K562 (cell line): ENCODE results near the gene SCPEP1. TPM values are rescaled to one million over a fixed set of nuclear protein-coding genes. Genes with fewer than 3 reads are reported as not detected.
A peak's percentile ranks its signal among the peaks of the same experiment; 100 is the strongest.
"Not testable (repeated sequence)": the region's sequence is repeated elsewhere in the genome, so short reads cannot be mapped to it uniquely, and the experiment has no call there.

ENCODE experiments used
- ATAC-seq: fragments of 200-7000 bp; cut with Tn5 transposase; 3 replicates; pipeline ENCODE4 v1.9.1; 2020; ENCODE audit warnings: moderate library complexity
- BruUV-seq: library from RNA; stranded (reverse); fragments of 400-500 nt; replicated peaks from 2 replicates; lab custom pipeline; 2021; lab: Mats Ljungman, UMichigan
- CTCF ChIA-PET: fragments of 300-600 bp; formaldehyde crosslinking; extraction: SDS; loops from one replicate; lab custom pipeline; 2021; ENCODE audit warnings: low intra/inter-chr PET ratio; lab: Yijun Ruan, JAX
- POLR2A ChIA-PET: fragments of 300-600, 350-650 bp; sonication (Branson Sonifier 250); formaldehyde crosslinking; extraction: SDS; loops from one replicate; lab custom pipeline; 2021; ENCODE audit warnings: antibody characterized with exemption, inconsistent platforms; lab: Yijun Ruan, JAX
- DNase-seq, 4 experiments: peaks; one replicate each; pipeline versions ENCODE4 v3.0.0 to v3.0.0-alpha.2; 2011 to 2018; ENCODE audit warnings: low spot score in 3 of 4, mixed read lengths in 3 of 4; ENCODE audit errors: extremely low read depth in 1 of 4
- FAIRE-seq: peaks from 2 replicates; lab custom pipeline; 2011; peaks lifted over from hg19 to GRCh38; lab: Jason Lieb, UNC
- H2AFZ ChIP-seq: 2 replicates; pipeline ENCODE4 v1.6.0; 2011; ENCODE audit warnings: low read depth, low read length, control low read depth, inconsistent platforms
- H3K27ac ChIP-seq: fragments of 200-600 bp; 3 replicates; pipeline ENCODE4 v1.8.0; 2011; ENCODE audit warnings: low read depth, mild to moderate bottlenecking, control low read depth, inconsistent platforms, low read length, moderate library complexity, mixed read lengths; ENCODE audit errors: extremely low read depth
- H3K27me3 ChIP-seq, 2 experiments: fragments of 300-600 bp in 1 of 2; 2 replicates in 1 of 2; 3 replicates in 1 of 2; pipeline versions ENCODE4 v1.6.0 to v1.8.0; 2011; ENCODE audit warnings: inconsistent platforms in 2 of 2, low read length in 2 of 2, mild to moderate bottlenecking in 1 of 2, mixed read lengths in 1 of 2, moderate library complexity in 1 of 2; ENCODE audit not compliant: control insufficient read depth in 2 of 2, insufficient read depth in 2 of 2
- H3K36me3 ChIP-seq: fragments of 300-600 bp; 3 replicates; pipeline ENCODE4 v1.8.0; 2011; ENCODE audit warnings: mild to moderate bottlenecking, low read length, inconsistent platforms; ENCODE audit not compliant: control insufficient read depth, insufficient read depth
- H3K4me1 ChIP-seq, 2 experiments: fragments of 200-600 bp in 1 of 2; replicated peaks in 1 of 2; 2 replicates in 1 of 2; 3 replicates in 1 of 2; pipeline versions ENCODE4 v1.5.1 to v1.8.0; 2011; ENCODE audit warnings: inconsistent platforms in 2 of 2, low read length in 2 of 2, mild to moderate bottlenecking in 1 of 2, mixed read lengths in 1 of 2, moderate library complexity in 1 of 2; ENCODE audit not compliant: control insufficient read depth in 2 of 2, insufficient read depth in 2 of 2
- H3K4me2 ChIP-seq: 2 replicates; pipeline ENCODE4 v1.6.1; 2011; ENCODE audit warnings: low read length, control low read depth, inconsistent platforms, mixed read lengths; ENCODE audit not compliant: insufficient read depth
- H3K4me3 ChIP-seq: fragments of 200-600 bp; sonication (generic), shearing (Covaris generic); 2 replicates; pipeline ENCODE4 v1.5.1; 2016; ENCODE audit warnings: control low read depth, inconsistent platforms
- H3K79me2 ChIP-seq: fragments of 200-600 bp; 3 replicates; pipeline ENCODE4 v1.8.0; 2011; ENCODE audit warnings: low read length, inconsistent platforms; ENCODE audit not compliant: control insufficient read depth, insufficient read depth
- H3K9ac ChIP-seq, 2 experiments: 2 replicates each; pipeline versions ENCODE4 v1.6.0 to v1.6.1; 2011; ENCODE audit warnings: low read depth in 2 of 2, low read length in 2 of 2, control low read depth in 1 of 2, inconsistent platforms in 1 of 2, mild to moderate bottlenecking in 1 of 2, mixed read lengths in 1 of 2; ENCODE audit not compliant: insufficient read depth in 1 of 2
- H3K9me1 ChIP-seq: one replicate; pipeline ENCODE4 v1.6.0; 2011; ENCODE audit warnings: inconsistent platforms, mild to moderate bottlenecking, low read length, moderate library complexity; ENCODE audit not compliant: control insufficient read depth, insufficient read depth
- H3K9me3 ChIP-seq: replicated peaks from 2 replicates; pipeline ENCODE4 v1.5.1; 2011; ENCODE audit warnings: low read depth, low read length, inconsistent platforms; ENCODE audit not compliant: control insufficient read depth, insufficient read depth
- H4K20me1 ChIP-seq: replicated peaks from 2 replicates; pipeline ENCODE4 v1.6.1; 2011; ENCODE audit warnings: low read length, inconsistent platforms, mixed read lengths; ENCODE audit not compliant: control insufficient read depth, insufficient read depth
- ARID1B ChIP-seq: fragments of 450-650 bp; IDR thresholded peaks from 2 replicates; pipeline ENCODE4 v1.6.1; 2016; ENCODE audit warnings: antibody characterized with exemption, mild to moderate bottlenecking, inconsistent platforms
- CBFA2T2 ChIP-seq: fragments of 450-650 bp; conservative IDR thresholded peaks from 2 replicates; pipeline ENCODE4 v1.6.1; 2017; ENCODE audit warnings: mild to moderate bottlenecking
- CBFA2T3 ChIP-seq: fragments of 450-650 bp; IDR thresholded peaks from 2 replicates; pipeline ENCODE4 v1.6.1; 2017
- KDM1A ChIP-seq, 2 experiments: fragments of 450-650 bp; IDR thresholded peaks; 2 replicates each; pipeline ENCODE4 v1.6.1; 2016; ENCODE audit warnings: mild to moderate bottlenecking in 2 of 2
- NR2C1 ChIP-seq, 2 experiments: fragments of 450-650 bp; IDR thresholded peaks; 2 replicates each; pipeline ENCODE4 v1.6.1; 2017; ENCODE audit warnings: mild to moderate bottlenecking in 2 of 2, antibody characterized with exemption in 1 of 2, inconsistent platforms in 1 of 2, missing compliant biosample characterization in 1 of 2, missing genetic modification characterization in 1 of 2
- TAL1 ChIP-seq: fragments of 450-650 bp; IDR thresholded peaks from 2 replicates; pipeline ENCODE4 v1.6.1; 2016; ENCODE audit warnings: mild to moderate bottlenecking
- TCF3 ChIP-seq: sonication (generic); formaldehyde crosslinking; IDR thresholded peaks from 2 replicates; pipeline ENCODE4 v1.4.0; 2020; ENCODE audit warnings: mild to moderate bottlenecking, missing genetic modification reagents
- WGBS: fragments of 100-300 bp; shearing (Covaris generic); methylation state at CpG from one replicate; pipeline ENCODE4 v1.1.6; 2016; ENCODE audit warnings: low coverage, mixed read lengths; ENCODE audit not compliant: insufficient coverage; ENCODE audit errors: missing lambda C conversion rate; 5-methylcytosine and 5-hydroxymethylcytosine counted together
- in situ Hi-C: fragments of 300-500 bp; cut with MboI; formaldehyde crosslinking; loops from 4 replicates; pipeline ENCODE4 v1.15.0; 2018; ENCODE audit warnings: inconsistent platforms, mixed read lengths
- intact Hi-C: fragments of 100-400 bp; cut with micrococcal nuclease; formaldehyde crosslinking; loops from 2 replicates; pipeline ENCODE4 v1.14.2; 2022
- polyA plus RNA-seq, 8 experiments: library from polyadenylated mRNA; depleted of rRNA in 4 of 8; stranded (reverse) in 5 of 8; unstranded in 3 of 8; fragments of >200 nt; fragmentation: Nextera tagmentation in 2 of 8; fragmentation: Illumina TruSeq in 1 of 8; extraction: Ambion mirVana in 2 of 8; extraction: Trizol in 1 of 8; gene quantifications; 2 replicates each; pipeline versions ENCODE4 v1.2.1 to v1.2.3, GENCODE V29; 2011 to 2014; ENCODE audit warnings: inconsistent platforms in 1 of 8, missing spikeins in 1 of 8
- total RNA-seq, 7 experiments: library from RNA; depleted of rRNA in 6 of 7; stranded (reverse); fragments of >200 nt in 6 of 7; fragmentation: Illumina TruSeq in 2 of 7; extraction: Trizol in 2 of 7; gene quantifications; 2 replicates each; pipeline versions ENCODE4 v1.2.1 to v1.2.3, GENCODE V29; 2011 to 2021; ENCODE audit warnings: low replicate concordance in 1 of 7

Gene SCPEP1
- total and polyA plus RNA-seq, 9 of the 15 experiments (the other 6 are each of a cell fraction or from before 2014, with no cell fraction given): 5.1 to 14.8 (median 7.2) TPM

- BruUV-seq, H3K9me3 ChIP-seq, CTCF ChIA-PET, FAIRE-seq, intact Hi-C loops, DNase-seq, H3K36me3 ChIP-seq, H3K79me2 ChIP-seq, H3K4me2 ChIP-seq, H3K4me1 ChIP-seq, H3K4me3 ChIP-seq, H3K27ac ChIP-seq, H2AFZ ChIP-seq, H4K20me1 ChIP-seq, H3K9me1 ChIP-seq, ATAC-seq, in situ Hi-C loops, H3K27me3 ChIP-seq, H3K9ac ChIP-seq: not testable (repeated sequence)
- TF ChIP-seq KDM1A (IDR thresholded peaks at IDR 0.05) (peak; percentile 53 to 70; a peak in 3 of 4 replicates), TCF3 (CRISPR knock-in tag) (peak; percentile 50), CBFA2T2 (peak; percentile 53), CBFA2T3 (peak; percentile 67), ARID1B (peak; percentile 37; the same call in 1 of the 2 replicates), NR2C1 (IDR thresholded peaks at IDR 0.05) (0 out of 2 replicates have a peak, but pooled peaks have one; percentile 13), NR2C1 (tag; IDR thresholded peaks at IDR 0.05) (peak; percentile 48; the same call in 1 of the 2 replicates), TAL1 (peak; percentile 34; the same call in 1 of the 2 replicates)
- POLR2A ChIA-PET: interaction anchor here (1.4 kb wide), 1 partner anchor 12 kb away, joined by 6 read pairs; the partner anchor contains the start of gene SCPEP1
- WGBS: 8% methylated on average over 6 of the region's 6 CpGs
Observed at GRCh38 chr17:56965681-56966080, 12.2 kb upstream of the SCPEP1 start.
